GM12878 (cell line): ENCODE measurements around the gene ZFP90. TPM values are rescaled to one million over a fixed set of nuclear protein-coding genes. Genes with fewer than 3 reads are reported as not detected.

ENCODE experiments used
- ATAC-seq: fragments of 200-7000 bp; cut with Tn5 transposase; 3 replicates; pipeline ENCODE4 v1.9.1; 2020; ENCODE audit warnings: mild to moderate bottlenecking, moderate library complexity
- BruUV-seq: library from RNA; stranded (reverse); fragments of 400-500 nt; replicated peaks from 2 replicates; lab custom pipeline; 2021; lab: Mats Ljungman, UMichigan
- CTCF ChIA-PET: fragments of 300-600 bp; sonication (Branson Sonifier 250); formaldehyde crosslinking; extraction: SDS; loops from one replicate; lab custom pipeline; 2021; ENCODE audit warnings: inconsistent platforms; lab: Yijun Ruan, JAX
- POLR2A ChIA-PET: fragments of 350-600 bp; formaldehyde crosslinking; extraction: SDS; loops from one replicate; lab custom pipeline; 2021; ENCODE audit warnings: inconsistent platforms; lab: Charles Lee
- RAD21 ChIA-PET: fragments of 300-600 bp; sonication (Branson Sonifier 250); formaldehyde crosslinking; loops from one replicate; lab custom pipeline; 2023; ENCODE audit warnings: antibody characterized with exemption; ENCODE audit not compliant: unreplicated experiment; lab: Charles Lee
- SMC1A ChIA-PET: fragments of 300-600 bp; sonication (Branson Sonifier 250); formaldehyde crosslinking; loops from one replicate; lab custom pipeline; 2023; ENCODE audit not compliant: unreplicated experiment, uncharacterized antibody; lab: Charles Lee
- DNase-seq: peaks from one replicate; pipeline ENCODE4 v3.0.0-alpha.2; 2011; ENCODE audit warnings: low read depth, low spot score
- FAIRE-seq: peaks from 3 replicates; lab custom pipeline; 2011; peaks lifted over from hg19 to GRCh38; lab: Jason Lieb, UNC
- H2AFZ ChIP-seq: 2 replicates; pipeline ENCODE4 v1.6.0; 2011; ENCODE audit warnings: low read depth, low read length, control low read depth; ENCODE audit not compliant: control insufficient read depth
- H3K27ac ChIP-seq: 2 replicates; pipeline ENCODE4 v1.5.1; 2011; ENCODE audit warnings: control low read depth; ENCODE audit not compliant: control insufficient read depth, insufficient read depth
- H3K27me3 ChIP-seq, 2 experiments: replicated peaks in 1 of 2; 2 replicates each; pipeline versions ENCODE4 v1.6.0 to v1.6.1; 2011; ENCODE audit warnings: low read length in 1 of 2; ENCODE audit not compliant: control insufficient read depth in 2 of 2, insufficient read depth in 2 of 2
- H3K36me3 ChIP-seq, 2 experiments: 2 replicates each; pipeline ENCODE4 v1.5.1; 2011; ENCODE audit warnings: low read length in 1 of 2; ENCODE audit not compliant: control insufficient read depth in 2 of 2, insufficient read depth in 2 of 2
- H3K4me1 ChIP-seq: 2 replicates; pipeline ENCODE4 v1.6.1; 2011; ENCODE audit warnings: mild to moderate bottlenecking, low read length, moderate library complexity, mixed read lengths; ENCODE audit not compliant: control insufficient read depth, insufficient read depth
- H3K4me2 ChIP-seq: 2 replicates; pipeline ENCODE4 v1.6.0; 2011; ENCODE audit warnings: control low read depth; ENCODE audit not compliant: control insufficient read depth, insufficient read depth
- H3K4me3 ChIP-seq: fragments of 200-600 bp; sonication (generic); 2 replicates; pipeline ENCODE4 v1.5.1; 2016
- H3K79me2 ChIP-seq: 2 replicates; pipeline ENCODE4 v1.6.0; 2011; ENCODE audit warnings: low read length; ENCODE audit not compliant: control insufficient read depth, insufficient read depth
- H3K9ac ChIP-seq: 2 replicates; pipeline ENCODE4 v1.8.0; 2011; ENCODE audit warnings: low read length, control low read depth, mixed read lengths; ENCODE audit not compliant: control insufficient read depth, insufficient read depth
- H3K9me3 ChIP-seq: replicated peaks from 3 replicates; pipeline ENCODE4 v1.5.1; 2011; ENCODE audit warnings: mild to moderate bottlenecking, low read length; ENCODE audit not compliant: control insufficient read depth, insufficient read depth
- H4K20me1 ChIP-seq: 2 replicates; pipeline ENCODE4 v1.6.0; 2011; ENCODE audit not compliant: control insufficient read depth, insufficient read depth
- BCLAF1 ChIP-seq: fragments of 450-650 bp; IDR thresholded peaks from 2 replicates; pipeline ENCODE4 v1.6.1; 2017; ENCODE audit warnings: antibody characterized with exemption, mild to moderate bottlenecking, moderate library complexity
- CHD4 ChIP-seq: fragments of 200-600 bp; sonication (generic); IDR thresholded peaks from 2 replicates; pipeline ENCODE4 v1.6.1; 2016; ENCODE audit warnings: mild to moderate bottlenecking
- CREB1 ChIP-seq: IDR thresholded peaks from 2 replicates; pipeline ENCODE4 v1.6.1; 2012; ENCODE audit warnings: low read depth, mild to moderate bottlenecking, inconsistent platforms
- E4F1 ChIP-seq: fragments of 450-650 bp; IDR thresholded peaks from 2 replicates; pipeline ENCODE4 v1.6.1; 2018; ENCODE audit warnings: borderline replicate concordance, mild to moderate bottlenecking; ENCODE audit not compliant: partially characterized antibody
- EGR1 ChIP-seq, 2 experiments: IDR thresholded peaks; 1 replicate in 1 of 2; 2 replicates in 1 of 2; pipeline ENCODE4 v1.6.1; 2011 to 2012; ENCODE audit warnings: low read depth in 2 of 2, low read length in 2 of 2, borderline replicate concordance in 1 of 2, mild to moderate bottlenecking in 1 of 2, moderate library complexity in 1 of 2
- NRF1 ChIP-seq: conservative IDR thresholded peaks from 2 replicates; pipeline ENCODE4 v1.6.1; 2011; ENCODE audit warnings: mild to moderate bottlenecking, low read depth, low read length, improper control_type of control experiment
- RB1 ChIP-seq: fragments of 450-650 bp; formaldehyde crosslinking; IDR thresholded peaks from 2 replicates; pipeline ENCODE4 v1.6.1; 2017; ENCODE audit warnings: mild to moderate bottlenecking, borderline replicate concordance
- RELA ChIP-seq: fragments of 450-650 bp; IDR thresholded peaks from 2 replicates; pipeline ENCODE4 v1.8.0; 2014; ENCODE audit warnings: borderline replicate concordance; ENCODE audit not compliant: partially characterized antibody
- SKIL ChIP-seq: fragments of 450-650 bp; IDR thresholded peaks from 2 replicates; pipeline ENCODE4 v1.6.1; 2017; ENCODE audit warnings: mild to moderate bottlenecking, low read depth, inconsistent platforms; ENCODE audit not compliant: poor library complexity, severe bottlenecking
- SREBF2 ChIP-seq: IDR thresholded peaks from 2 replicates; pipeline ENCODE4 v1.6.1; 2012; ENCODE audit warnings: mild to moderate bottlenecking, low read length
- YBX1 ChIP-seq: fragments of 450-650 bp; IDR thresholded peaks from 2 replicates; pipeline ENCODE4 v1.6.1; 2016; ENCODE audit warnings: antibody characterized with exemption
- ZNF687 ChIP-seq: fragments of 450-650 bp; IDR thresholded peaks from 2 replicates; pipeline ENCODE4 v1.6.1; 2017; ENCODE audit warnings: mild to moderate bottlenecking, moderate library complexity
- WGBS: methylation state at CpG from one replicate; pipeline ENCODE4 v1.1.6; 2016; ENCODE audit warnings: low lambda C conversion rate; ENCODE audit not compliant: insufficient replicate concordance, insufficient coverage; ENCODE audit errors: missing lambda C conversion rate; 5-methylcytosine and 5-hydroxymethylcytosine counted together
- in situ Hi-C: fragments of 300-500 bp; cut with MboI; formaldehyde crosslinking; loops from 9 replicates; pipeline ENCODE4 v1.14.3; 2018; ENCODE audit warnings: mixed read lengths
- intact Hi-C: fragments of 100-400 bp; cut with micrococcal nuclease; formaldehyde crosslinking; loops from one replicate; pipeline ENCODE4 v1.14.2; 2022; ENCODE audit not compliant: unreplicated experiment
- polyA plus RNA-seq, 11 experiments: library from polyadenylated mRNA; depleted of rRNA in 4 of 11; unstranded in 6 of 11; stranded (reverse) in 5 of 11; fragments of >200 nt; fragmentation: Nextera tagmentation in 4 of 11; fragmentation: Illumina TruSeq in 1 of 11; extraction: Ambion mirVana in 4 of 11; extraction: Trizol in 1 of 11; gene quantifications; 1 replicate in 1 of 11; 2 replicates in 10 of 11; pipeline versions ENCODE4 v1.2.1 to v1.2.3, GENCODE V29; 2011 to 2016; ENCODE audit warnings: inconsistent platforms in 2 of 11, missing spikeins in 2 of 11, low read depth in 1 of 11
- total RNA-seq, 4 experiments: library from RNA; depleted of rRNA in 3 of 4; stranded (reverse); fragments of >200 nt in 3 of 4; fragmentation: Illumina TruSeq in 1 of 4; extraction: Trizol in 1 of 4; gene quantifications; 2 replicates each; pipeline versions ENCODE4 v1.2.1 to v1.2.3, GENCODE V29; 2013 to 2021

The ZFP90 gene
- total and polyA plus RNA-seq, 10 of the 15 experiments (the other 5 are each of a cell fraction or from before 2014, with no cell fraction given) = 3.3 to 20.0 (median 15.4) TPM

- WGBS = 41% methylated on average over 6 of the region's 6 CpGs
- no peak overlapping the region for H3K27ac ChIP-seq
- no peaks in the 10 kb centered on the region for H3K36me3 ChIP-seq
- ATAC-seq = no peak
- no peak overlapping the region for H3K4me3 ChIP-seq
- intact Hi-C loops (no loop called here), in situ Hi-C loops (no loop called here)
- POLR2A ChIA-PET = no interaction called here
- no peak for DNase-seq
- H4K20me1 ChIP-seq = no peaks in the 10 kb centered on the region
- FAIRE-seq = no peak
- no peak overlapping the region for H3K4me2 ChIP-seq
- BruUV-seq = no TSS peak
- RAD21 ChIA-PET = no interaction called here
- no peak overlapping the region for H2AFZ ChIP-seq
- H3K4me1 ChIP-seq = no peaks in the 10 kb centered on the region; the same call in 1 of the 2 replicates
- H3K27me3 ChIP-seq = no peaks in the 10 kb centered on the region; a peak in 1 of 4 replicates
- no peak overlapping the region for H3K9ac ChIP-seq
- no peaks in the 10 kb centered on the region for H3K79me2 ChIP-seq
- SMC1A ChIA-PET = no interaction called here
- no peaks in the 10 kb centered on the region for H3K9me3 ChIP-seq
- CTCF ChIA-PET = interaction anchor here (1.2 to 1.4 kb wide), 2 partner anchors 9 to 262 kb away, joined by 3 to 5 read pairs; no protein-coding TSS in a partner anchor
- TF ChIP-seq SREBF2 (no peak), E4F1 (no peak), CHD4 (no peak), RELA (no peak), RB1 (no peak), ZNF687 (no peak), CREB1 (no peak), YBX1 (no peak), SKIL (no peak), BCLAF1 (no peak), NRF1 (no peak), EGR1 (IDR thresholded peaks at IDR 0.05; ENCODE audit: borderline replicate concordance in 1 of 2, low read depth in 2 of 2, low read length in 2 of 2) (no peak)
Observed at GRCh38 chr16:68519225-68519745, 19.8 kb upstream of the ZFP90 start.
